Measurements from ENCODE around the gene KCNS1. TPM values are rescaled to one million over a fixed set of nuclear protein-coding genes. Genes with fewer than 3 reads are reported as not detected.

KCNS1 gene
- total and polyA plus RNA-seq, 2 donors from 2014 or later: 0.19 to 2.9 TPM

GRCh38 chr20:45053430-45054351 is 47.2 kb downstream of the KCNS1 start:
- H3K4me3 ChIP-seq (ENCODE audit: low read length in 3 of 3): no peak overlapping the region
- H3K9me3 ChIP-seq (ENCODE audit: control insufficient read depth in 2 of 3, insufficient read depth in 1 of 3, low read length in 3 of 3): no peaks in the 10 kb centered on the region
- H3K27ac ChIP-seq (ENCODE audit: low read depth in 2 of 2, low read length in 2 of 2): no peak overlapping the region
- no peak for TF ChIP-seq CTCF (IDR thresholded peaks at IDR 0.05; ENCODE audit: borderline replicate concordance, extremely low read depth, insufficient read depth)
- intact Hi-C loops (cut with DNase I): no loop called here
- H3K36me3 ChIP-seq (ENCODE audit: control insufficient read depth in 2 of 3, insufficient read depth in 3 of 3, low read length in 3 of 3): no peaks in the 10 kb centered on the region
- H3K9ac ChIP-seq (ENCODE audit: low read length in 3 of 3): no peak overlapping the region
- no peaks in the 10 kb centered on the region for H3K27me3 ChIP-seq (ENCODE audit: control insufficient read depth, insufficient read depth, low read length)
- no peak for DNase-seq
- no peak for FAIRE-seq
- peaks cover 0 to 3% (median 0%) of the 10 kb centered on the region in 3 donors for H3K4me1 ChIP-seq (ENCODE audit: control insufficient read depth in 2 of 3, insufficient read depth in 2 of 3, low read depth in 1 of 3, low read length in 3 of 3)

- DNase-seq (no peak), FAIRE-seq (no peak)
- no peaks in the 10 kb centered on the region for H3K9me3 ChIP-seq (ENCODE audit: control insufficient read depth in 2 of 3, insufficient read depth in 1 of 3, low read length in 3 of 3)
- H3K9ac ChIP-seq (ENCODE audit: low read length in 3 of 3): no peak overlapping the region
- no peak overlapping the region for H3K4me3 ChIP-seq (ENCODE audit: low read length in 3 of 3)
- TF ChIP-seq CTCF (IDR thresholded peaks at IDR 0.05; ENCODE audit: borderline replicate concordance, extremely low read depth, insufficient read depth): no peak
- H3K27ac ChIP-seq (ENCODE audit: low read depth in 2 of 2, low read length in 2 of 2): no peak overlapping the region
- intact Hi-C loops (cut with DNase I): no loop called here
- no peaks in the 10 kb centered on the region for H3K36me3 ChIP-seq (ENCODE audit: control insufficient read depth in 2 of 3, insufficient read depth in 3 of 3, low read length in 3 of 3)
- H3K4me1 ChIP-seq (ENCODE audit: control insufficient read depth in 2 of 3, insufficient read depth in 2 of 3, low read depth in 1 of 3, low read length in 3 of 3): peaks cover 0 to 3% (median 0%) of the 10 kb centered on the region in 3 donors
- no peaks in the 10 kb centered on the region for H3K27me3 ChIP-seq (ENCODE audit: control insufficient read depth, insufficient read depth, low read length)
Measured at GRCh38 chr20:45052698-45053429, 48.1 kb downstream of the KCNS1 start.

GRCh38 chr20:45051204-45052060 is 49.5 kb downstream of the KCNS1 start:
- FAIRE-seq (no peak), DNase-seq (no peak)
- no peak overlapping the region for H3K27ac ChIP-seq (ENCODE audit: low read depth in 2 of 2, low read length in 2 of 2)
- no peak overlapping the region for H3K9ac ChIP-seq (ENCODE audit: low read length in 3 of 3)
- no peaks in the 10 kb centered on the region for H3K36me3 ChIP-seq (ENCODE audit: control insufficient read depth in 2 of 3, insufficient read depth in 3 of 3, low read length in 3 of 3)
- no peaks in the 10 kb centered on the region for H3K27me3 ChIP-seq (ENCODE audit: control insufficient read depth, insufficient read depth, low read length)
- H3K9me3 ChIP-seq (ENCODE audit: control insufficient read depth in 2 of 3, insufficient read depth in 1 of 3, low read length in 3 of 3): no peaks in the 10 kb centered on the region
- H3K4me1 ChIP-seq (ENCODE audit: control insufficient read depth in 2 of 3, insufficient read depth in 2 of 3, low read depth in 1 of 3, low read length in 3 of 3): peaks cover 0 to 3% (median 0%) of the 10 kb centered on the region in 3 donors
- no peak for TF ChIP-seq CTCF (IDR thresholded peaks at IDR 0.05; ENCODE audit: borderline replicate concordance, extremely low read depth, insufficient read depth)
- intact Hi-C loops (cut with DNase I): no loop called here
- H3K4me3 ChIP-seq (ENCODE audit: low read length in 3 of 3): no peak overlapping the region
